ENCODE results near the gene TEAD1. TPM values are rescaled to one million over a fixed set of nuclear protein-coding genes. Genes with fewer than 3 reads are reported as not detected.

The TEAD1 gene
- total and polyA plus RNA-seq, 4 donors = 9.1 to 38.4 (median 10.7) TPM

DNA sequence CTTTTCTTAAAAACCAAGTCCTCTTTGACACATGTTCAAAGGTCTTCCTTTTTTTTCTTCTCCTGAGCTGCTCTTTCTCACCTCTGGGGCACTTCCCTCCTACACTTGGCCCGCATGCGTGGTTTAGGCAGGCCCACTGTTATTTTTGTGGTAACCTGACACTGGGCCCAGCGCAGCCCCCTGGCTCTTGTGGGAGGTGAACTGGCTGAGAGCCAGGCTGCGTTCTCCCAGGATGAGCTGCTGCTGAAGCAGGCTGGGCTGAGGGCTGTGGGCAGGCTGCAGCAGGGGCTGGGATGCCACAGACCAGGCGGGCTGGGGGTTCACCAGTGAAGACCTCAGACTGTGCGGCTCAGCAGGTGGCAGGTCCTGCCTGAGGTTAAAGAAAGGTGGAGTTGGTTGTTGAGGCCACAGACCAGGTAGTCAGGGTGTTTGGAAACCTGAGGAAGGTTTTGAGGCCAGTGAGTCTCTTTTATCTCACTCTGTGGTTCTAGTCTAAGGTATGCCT lies 72.4 kb downstream of the TEAD1 start:
- 79% methylated on average over 6 of the region's 6 CpGs for WGBS
- no peak overlapping the region for H3K4me3 ChIP-seq (ENCODE audit: low read depth in 1 of 3, low read length in 3 of 3)
- H3K27me3 ChIP-seq (ENCODE audit: control insufficient read depth in 4 of 4, insufficient read depth in 4 of 4, low read length in 3 of 4) = no peaks in the 10 kb centered on the region
- H3K9me3 ChIP-seq (ENCODE audit: control insufficient read depth in 4 of 4, low read length in 3 of 4) = no peaks in the 10 kb centered on the region
- H3K9ac ChIP-seq (ENCODE audit: low read depth in 1 of 2, low read length in 2 of 2) = no peak overlapping the region
- peaks cover 0 to 20% (median 7%) of the 10 kb centered on the region in 4 donors for H3K4me1 ChIP-seq (ENCODE audit: control insufficient read depth in 4 of 4, insufficient read depth in 4 of 4, low read length in 3 of 4)
- no peak for TF ChIP-seq HNF4G (IDR thresholded peaks at IDR 0.05)
- no peak for TF ChIP-seq FOXA1 (IDR thresholded peaks at IDR 0.05)
- TF ChIP-seq, protein P1, sequence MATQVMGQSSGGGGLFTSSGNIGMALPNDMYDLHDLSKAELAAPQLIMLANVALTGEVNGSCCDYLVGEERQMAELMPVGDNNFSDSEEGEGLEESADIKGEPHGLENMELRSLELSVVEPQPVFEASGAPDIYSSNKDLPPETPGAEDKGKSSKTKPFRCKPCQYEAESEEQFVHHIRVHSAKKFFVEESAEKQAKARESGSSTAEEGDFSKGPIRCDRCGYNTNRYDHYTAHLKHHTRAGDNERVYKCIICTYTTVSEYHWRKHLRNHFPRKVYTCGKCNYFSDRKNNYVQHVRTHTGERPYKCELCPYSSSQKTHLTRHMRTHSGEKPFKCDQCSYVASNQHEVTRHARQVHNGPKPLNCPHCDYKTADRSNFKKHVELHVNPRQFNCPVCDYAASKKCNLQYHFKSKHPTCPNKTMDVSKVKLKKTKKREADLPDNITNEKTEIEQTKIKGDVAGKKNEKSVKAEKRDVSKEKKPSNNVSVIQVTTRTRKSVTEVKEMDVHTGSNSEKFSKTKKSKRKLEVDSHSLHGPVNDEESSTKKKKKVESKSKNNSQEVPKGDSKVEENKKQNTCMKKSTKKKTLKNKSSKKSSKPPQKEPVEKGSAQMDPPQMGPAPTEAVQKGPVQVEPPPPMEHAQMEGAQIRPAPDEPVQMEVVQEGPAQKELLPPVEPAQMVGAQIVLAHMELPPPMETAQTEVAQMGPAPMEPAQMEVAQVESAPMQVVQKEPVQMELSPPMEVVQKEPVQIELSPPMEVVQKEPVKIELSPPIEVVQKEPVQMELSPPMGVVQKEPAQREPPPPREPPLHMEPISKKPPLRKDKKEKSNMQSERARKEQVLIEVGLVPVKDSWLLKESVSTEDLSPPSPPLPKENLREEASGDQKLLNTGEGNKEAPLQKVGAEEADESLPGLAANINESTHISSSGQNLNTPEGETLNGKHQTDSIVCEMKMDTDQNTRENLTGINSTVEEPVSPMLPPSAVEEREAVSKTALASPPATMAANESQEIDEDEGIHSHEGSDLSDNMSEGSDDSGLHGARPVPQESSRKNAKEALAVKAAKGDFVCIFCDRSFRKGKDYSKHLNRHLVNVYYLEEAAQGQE (IDR thresholded peaks at IDR 0.05) = no peak
- no peak for TF ChIP-seq RXRA (IDR thresholded peaks at IDR 0.05)
- TF ChIP-seq SP1 (IDR thresholded peaks at IDR 0.05) = no peak
- TF ChIP-seq, protein P2, sequence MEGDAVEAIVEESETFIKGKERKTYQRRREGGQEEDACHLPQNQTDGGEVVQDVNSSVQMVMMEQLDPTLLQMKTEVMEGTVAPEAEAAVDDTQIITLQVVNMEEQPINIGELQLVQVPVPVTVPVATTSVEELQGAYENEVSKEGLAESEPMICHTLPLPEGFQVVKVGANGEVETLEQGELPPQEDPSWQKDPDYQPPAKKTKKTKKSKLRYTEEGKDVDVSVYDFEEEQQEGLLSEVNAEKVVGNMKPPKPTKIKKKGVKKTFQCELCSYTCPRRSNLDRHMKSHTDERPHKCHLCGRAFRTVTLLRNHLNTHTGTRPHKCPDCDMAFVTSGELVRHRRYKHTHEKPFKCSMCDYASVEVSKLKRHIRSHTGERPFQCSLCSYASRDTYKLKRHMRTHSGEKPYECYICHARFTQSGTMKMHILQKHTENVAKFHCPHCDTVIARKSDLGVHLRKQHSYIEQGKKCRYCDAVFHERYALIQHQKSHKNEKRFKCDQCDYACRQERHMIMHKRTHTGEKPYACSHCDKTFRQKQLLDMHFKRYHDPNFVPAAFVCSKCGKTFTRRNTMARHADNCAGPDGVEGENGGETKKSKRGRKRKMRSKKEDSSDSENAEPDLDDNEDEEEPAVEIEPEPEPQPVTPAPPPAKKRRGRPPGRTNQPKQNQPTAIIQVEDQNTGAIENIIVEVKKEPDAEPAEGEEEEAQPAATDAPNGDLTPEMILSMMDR (IDR thresholded peaks at IDR 0.05; ENCODE audit: low read depth, low read length, missing input control) = no peak
- no peak for TF ChIP-seq EGR1 (IDR thresholded peaks at IDR 0.05; ENCODE audit: low read depth in 2 of 2)
- no peak for TF ChIP-seq TAF1 (conservative IDR thresholded peaks at IDR 0.05)
- TF ChIP-seq NR2F2 (IDR thresholded peaks at IDR 0.05) = no peak
- TF ChIP-seq GABPA (IDR thresholded peaks at IDR 0.05 in 1 of 2, conservative IDR thresholded peaks at IDR 0.05 in 1 of 2) = no peak
- TF ChIP-seq, protein P3, sequence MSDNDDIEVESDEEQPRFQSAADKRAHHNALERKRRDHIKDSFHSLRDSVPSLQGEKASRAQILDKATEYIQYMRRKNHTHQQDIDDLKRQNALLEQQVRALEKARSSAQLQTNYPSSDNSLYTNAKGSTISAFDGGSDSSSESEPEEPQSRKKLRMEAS (IDR thresholded peaks at IDR 0.05) = no peak
- no peak for TF ChIP-seq YY1 (IDR thresholded peaks at IDR 0.05)
- TF ChIP-seq FOXA2 (IDR thresholded peaks at IDR 0.05) = no peak
- TF ChIP-seq, protein P4, sequence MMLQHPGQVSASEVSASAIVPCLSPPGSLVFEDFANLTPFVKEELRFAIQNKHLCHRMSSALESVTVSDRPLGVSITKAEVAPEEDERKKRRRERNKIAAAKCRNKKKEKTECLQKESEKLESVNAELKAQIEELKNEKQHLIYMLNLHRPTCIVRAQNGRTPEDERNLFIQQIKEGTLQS (IDR thresholded peaks at IDR 0.05) = no peak
- TF ChIP-seq RAD21 (IDR thresholded peaks at IDR 0.05) = no peak
- TF ChIP-seq JUND (IDR thresholded peaks at IDR 0.05) = no peak
- TF ChIP-seq, protein P5, sequence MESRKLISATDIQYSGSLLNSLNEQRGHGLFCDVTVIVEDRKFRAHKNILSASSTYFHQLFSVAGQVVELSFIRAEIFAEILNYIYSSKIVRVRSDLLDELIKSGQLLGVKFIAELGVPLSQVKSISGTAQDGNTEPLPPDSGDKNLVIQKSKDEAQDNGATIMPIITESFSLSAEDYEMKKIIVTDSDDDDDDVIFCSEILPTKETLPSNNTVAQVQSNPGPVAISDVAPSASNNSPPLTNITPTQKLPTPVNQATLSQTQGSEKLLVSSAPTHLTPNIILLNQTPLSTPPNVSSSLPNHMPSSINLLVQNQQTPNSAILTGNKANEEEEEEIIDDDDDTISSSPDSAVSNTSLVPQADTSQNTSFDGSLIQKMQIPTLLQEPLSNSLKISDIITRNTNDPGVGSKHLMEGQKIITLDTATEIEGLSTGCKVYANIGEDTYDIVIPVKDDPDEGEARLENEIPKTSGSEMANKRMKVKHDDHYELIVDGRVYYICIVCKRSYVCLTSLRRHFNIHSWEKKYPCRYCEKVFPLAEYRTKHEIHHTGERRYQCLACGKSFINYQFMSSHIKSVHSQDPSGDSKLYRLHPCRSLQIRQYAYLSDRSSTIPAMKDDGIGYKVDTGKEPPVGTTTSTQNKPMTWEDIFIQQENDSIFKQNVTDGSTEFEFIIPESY (IDR thresholded peaks at IDR 0.05) = no peak
- TF ChIP-seq HNF4A (conservative IDR thresholded peaks at IDR 0.05) = no peak
- no peaks in the 10 kb centered on the region for H3K36me3 ChIP-seq (ENCODE audit: control insufficient read depth in 4 of 4, insufficient read depth in 3 of 4, low read depth in 1 of 4, low read length in 3 of 4)
- DNase-seq (ENCODE audit: low spot score) = peak; percentile 56
- no peak overlapping the region for H3K27ac ChIP-seq (ENCODE audit: low read depth in 1 of 2, low read length in 2 of 2)

All from liver (tissue), 9 donors.